ENCODE measurements around the gene FOXN1.
"Not testable (repeated sequence)": the region's sequence is repeated elsewhere in the genome, so short reads cannot be mapped to it uniquely, and the experiment has no call there.

- TF ChIP-seq FOXJ3 (CRISPR knock-in tag; IDR thresholded peaks at IDR 0.05; ENCODE audit: borderline replicate concordance); AR (CRISPR knock-in tag; IDR thresholded peaks at IDR 0.05); CTCF (IDR thresholded peaks at IDR 0.05); ETV6 (CRISPR knock-in tag; IDR thresholded peaks at IDR 0.05); ZNF425 (CRISPR knock-in tag; conservative IDR thresholded peaks at IDR 0.05); ELF4 (CRISPR knock-in tag; IDR thresholded peaks at IDR 0.05; ENCODE audit: low read depth); ZNF281 (CRISPR knock-in tag; IDR thresholded peaks at IDR 0.05); FOXP1 (CRISPR knock-in tag; IDR thresholded peaks at IDR 0.05; ENCODE audit: borderline replicate concordance); GRHL2 (CRISPR knock-in tag; IDR thresholded peaks at IDR 0.05; ENCODE audit: insufficient replicate concordance, severe bottlenecking); ZBTB21 (CRISPR knock-in tag; IDR thresholded peaks at IDR 0.05; ENCODE audit: borderline replicate concordance); USF1 (CRISPR knock-in tag; IDR thresholded peaks at IDR 0.05); ZNF232 (CRISPR knock-in tag; IDR thresholded peaks at IDR 0.05): not testable (repeated sequence)
These were observed 69.9 kb downstream of the FOXN1 start for GRCh38 chr17:28576016-28576415.

All from WTC11 (cell line).